GM18951 (cell line): ENCODE measurements around the gene C1QC.

Source experiments
- POLR2A ChIP-seq: IDR thresholded peaks from 4 replicates; pipeline ENCODE4 v1.6.1; 2011; ENCODE audit warnings: mild to moderate bottlenecking; ENCODE audit not compliant: insufficient read length, insufficient read depth; ENCODE audit errors: extremely low read depth
- in situ Hi-C: fragments of 300-500 bp; cut with MboI; formaldehyde crosslinking; loops from one replicate; pipeline ENCODE4 v1.12.0; 2022; ENCODE audit warnings: low sequenced_read_pairs, mixed read lengths, inconsistent platforms; ENCODE audit not compliant: unreplicated experiment

C1QC gene

GRCh38 chr1:22627331-22627730 is 16.1 kb upstream of the C1QC start:
- in situ Hi-C loops: no loop called here
- no peak for TF ChIP-seq POLR2A

- in situ Hi-C loops: no loop called here
- no peak for TF ChIP-seq POLR2A
Measured at GRCh38 chr1:22628698-22629444, 14.6 kb upstream of the C1QC start.

GRCh38 chr1:22629886-22630285 is 13.5 kb upstream of the C1QC start:
- TF ChIP-seq POLR2A: no peak
- in situ Hi-C loops: no loop called here

GRCh38 chr1:22633697-22634463 is 9.6 kb upstream of the C1QC start:
- no peak for TF ChIP-seq POLR2A
- in situ Hi-C loops: no loop called here

GRCh38 chr1:22635436-22635835 is 8.0 kb upstream of the C1QC start:
- in situ Hi-C loops: no loop called here

GRCh38 chr1:22636353-22636752 is 7.1 kb upstream of the C1QC start, which contains the start of gene C1QA:
C1QA (plus strand) TSS chr1:22636628; CDS start chr1:22637617, 989 bp downstream.
- no peak for TF ChIP-seq POLR2A
- in situ Hi-C loops: no loop called here

More at GRCh38 chr1:22635436-22635835, 8.0 kb upstream of the C1QC start:
- no peak for TF ChIP-seq POLR2A

- TF ChIP-seq POLR2A: no peak
- in situ Hi-C loops: no loop called here
Measured at GRCh38 chr1:22636927-22637326, 6.5 kb upstream of the C1QC start.

GRCh38 chr1:22637907-22638445 is 5.5 kb upstream of the C1QC start:
- in situ Hi-C loops: no loop called here
- TF ChIP-seq POLR2A: no peak

GRCh38 chr1:22638476-22639234 is 4.8 kb upstream of the C1QC start:
- in situ Hi-C loops: no loop called here
- no peak for TF ChIP-seq POLR2A

GRCh38 chr1:22639286-22639685 is 4.1 kb upstream of the C1QC start:
- in situ Hi-C loops: no loop called here
- no peak for TF ChIP-seq POLR2A

- no peak for TF ChIP-seq POLR2A
- in situ Hi-C loops: loop anchor here (10.0 kb wide), 1 partner anchor 226 kb away; no protein-coding TSS in a partner anchor
Measured at GRCh38 chr1:22641247-22641646, 2.2 kb upstream of the C1QC start.

- no peak for TF ChIP-seq POLR2A
- in situ Hi-C loops: loop anchor here (10.0 kb wide), 1 partner anchor 227 kb away; no protein-coding TSS in a partner anchor
Measured at GRCh38 chr1:22641906-22642636, 1.4 kb upstream of the C1QC start.
